ENCODE results near the gene MORC2.

DNA sequence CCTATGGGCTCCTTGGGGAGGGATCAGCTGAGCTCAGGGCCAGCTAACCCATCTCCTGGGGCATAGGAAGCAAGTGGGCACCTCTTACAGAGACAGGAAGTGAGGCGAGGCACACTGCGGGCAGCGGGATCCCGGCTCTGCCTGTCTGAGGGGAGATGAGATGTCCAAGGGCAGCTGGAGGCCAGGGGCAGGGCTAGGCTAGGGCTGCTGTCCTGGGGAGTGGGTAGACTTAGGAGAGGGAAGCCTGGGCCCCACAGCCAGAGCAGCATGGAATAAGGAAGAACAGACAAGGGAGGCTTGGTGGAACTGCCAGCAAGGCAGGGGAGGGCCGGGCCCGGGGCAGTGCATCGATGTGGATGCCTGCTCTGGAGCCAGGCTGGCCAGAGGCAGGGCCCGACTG is 76.3 kb downstream of the MORC2 start:
- TF ChIP-seq, protein P1, sequence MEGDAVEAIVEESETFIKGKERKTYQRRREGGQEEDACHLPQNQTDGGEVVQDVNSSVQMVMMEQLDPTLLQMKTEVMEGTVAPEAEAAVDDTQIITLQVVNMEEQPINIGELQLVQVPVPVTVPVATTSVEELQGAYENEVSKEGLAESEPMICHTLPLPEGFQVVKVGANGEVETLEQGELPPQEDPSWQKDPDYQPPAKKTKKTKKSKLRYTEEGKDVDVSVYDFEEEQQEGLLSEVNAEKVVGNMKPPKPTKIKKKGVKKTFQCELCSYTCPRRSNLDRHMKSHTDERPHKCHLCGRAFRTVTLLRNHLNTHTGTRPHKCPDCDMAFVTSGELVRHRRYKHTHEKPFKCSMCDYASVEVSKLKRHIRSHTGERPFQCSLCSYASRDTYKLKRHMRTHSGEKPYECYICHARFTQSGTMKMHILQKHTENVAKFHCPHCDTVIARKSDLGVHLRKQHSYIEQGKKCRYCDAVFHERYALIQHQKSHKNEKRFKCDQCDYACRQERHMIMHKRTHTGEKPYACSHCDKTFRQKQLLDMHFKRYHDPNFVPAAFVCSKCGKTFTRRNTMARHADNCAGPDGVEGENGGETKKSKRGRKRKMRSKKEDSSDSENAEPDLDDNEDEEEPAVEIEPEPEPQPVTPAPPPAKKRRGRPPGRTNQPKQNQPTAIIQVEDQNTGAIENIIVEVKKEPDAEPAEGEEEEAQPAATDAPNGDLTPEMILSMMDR (IDR thresholded peaks at IDR 0.05) = no peak
- TF ChIP-seq POLR2AphosphoS5 (IDR thresholded peaks at IDR 0.05) (no peak), POLR2A (IDR thresholded peaks at IDR 0.05) (no peak)
